Small intestine (tissue), 7 donors: Measurements from ENCODE around the gene SOHLH2. TPM values are rescaled to one million over a fixed set of nuclear protein-coding genes. Genes with fewer than 3 reads are reported as not detected.
A peak's percentile ranks its signal among the peaks of the same experiment; 100 is the strongest.

Experiments used
- DNase-seq, 2 donors: peaks; one replicate each; pipeline versions ENCODE4 v3.0.0 to v3.0.0-alpha.2; 2013
- FAIRE-seq: peaks from 2 replicates; lab custom pipeline; 2012; peaks lifted over from hg19 to GRCh38; lab: Jason Lieb, UNC
- H3K27ac ChIP-seq, 3 donors: one replicate each; pipeline ENCODE4 v1.5.1; 2013; ENCODE audit warnings: low read length in 2 of 3, mild to moderate bottlenecking in 2 of 3, control low read depth in 1 of 3, inconsistent platforms in 1 of 3, low read depth in 1 of 3, moderate library complexity in 1 of 3
- H3K27me3 ChIP-seq, 3 donors: one replicate each; pipeline ENCODE4 v1.6.1; 2013; ENCODE audit warnings: low read length in 3 of 3, inconsistent platforms in 1 of 3; ENCODE audit not compliant: control insufficient read depth in 3 of 3, insufficient read depth in 3 of 3
- H3K36me3 ChIP-seq, 3 donors: one replicate each; pipeline ENCODE4 v1.6.1; 2013; ENCODE audit warnings: low read length in 3 of 3, inconsistent platforms in 1 of 3, low read depth in 1 of 3, mild to moderate bottlenecking in 1 of 3, moderate library complexity in 1 of 3; ENCODE audit not compliant: control insufficient read depth in 3 of 3, insufficient read depth in 2 of 3
- H3K4me1 ChIP-seq, 3 donors: one replicate each; pipeline ENCODE4 v1.6.1; 2013; ENCODE audit warnings: low read length in 2 of 3, inconsistent platforms in 1 of 3, low read depth in 1 of 3, mild to moderate bottlenecking in 1 of 3, moderate library complexity in 1 of 3; ENCODE audit not compliant: control insufficient read depth in 3 of 3, insufficient read depth in 2 of 3
- H3K4me3 ChIP-seq, 3 donors: one replicate each; pipeline ENCODE4 v1.5.1; 2013; ENCODE audit warnings: low read length in 3 of 3, control low read depth in 1 of 3, inconsistent platforms in 1 of 3, low read depth in 1 of 3, mild to moderate bottlenecking in 1 of 3, moderate library complexity in 1 of 3
- H3K9me3 ChIP-seq, 2 donors: one replicate each; pipeline ENCODE4 v1.6.1; 2013; ENCODE audit warnings: low read depth in 1 of 2, low read length in 1 of 2; ENCODE audit not compliant: control insufficient read depth in 2 of 2, insufficient read depth in 1 of 2
- WGBS, 3 donors: extraction: QIAGEN DNeasy Blood & Tissue Kit; methylation state at CpG; one replicate each; pipeline ENCODE4 v1.1.7; 2013; 5-methylcytosine and 5-hydroxymethylcytosine counted together
- polyA plus RNA-seq, 4 donors: library from polyadenylated mRNA; stranded (reverse) in 3 of 4; unstranded in 1 of 4; fragments of 200-250 nt in 3 of 4; fragments of 120-200 nt in 1 of 4; gene quantifications; one replicate each; pipeline versions ENCODE4 v1.2.1 to v1.2.3, GENCODE V29; 2013
- donor health status: healthy with polysubstance abuse.
- donor health status: control.
- donor health status: control.
- donor health status: Bipolar disorder and iron deficiency.
- donor health status: healthy.

The SOHLH2 gene
- polyA plus RNA-seq, 4 donors, result 0.12 to 1.0 TPM; not detected in 2

- H3K4me3 ChIP-seq, result no peak overlapping the region
- DNase-seq (no peak), FAIRE-seq (no peak)
- H3K4me1 ChIP-seq, result no peaks in the 10 kb centered on the region
- H3K9me3 ChIP-seq, result no peaks in the 10 kb centered on the region
- no peaks in the 10 kb centered on the region for H3K36me3 ChIP-seq
- WGBS, 3 donors, result 65 to 75% (median 67%) methylated on average over 5 of the region's 5 CpGs
- peaks cover 0 to 24% (median 0%) of the 10 kb centered on the region in 3 donors for H3K27me3 ChIP-seq
- H3K27ac ChIP-seq, result no peak overlapping the region
Measured at GRCh38 chr13:36133950-36134626, 80.3 kb downstream of the SOHLH2 start.

- DNase-seq, result no peak
- no peaks in the 10 kb centered on the region for H3K9me3 ChIP-seq
- peaks cover 0 to 24% (median 0%) of the 10 kb centered on the region in 3 donors for H3K27me3 ChIP-seq
- no peaks in the 10 kb centered on the region for H3K4me1 ChIP-seq
- 80 to 92% (median 89%) methylated on average over 1 of the region's 1 CpG for WGBS, 3 donors
- H3K4me3 ChIP-seq, result no peak overlapping the region
- H3K27ac ChIP-seq, result no peak overlapping the region
- no peaks in the 10 kb centered on the region for H3K36me3 ChIP-seq
- FAIRE-seq, result no peak
Measured at GRCh38 chr13:36132376-36132775, 82.0 kb downstream of the SOHLH2 start.

- Histone ChIP-seq H3K4me3 (no peak overlapping the region), H3K27me3 (peaks cover 0 to 24% (median 0%) of the 10 kb centered on the region in 3 donors), H3K4me1 (no peaks in the 10 kb centered on the region), H3K27ac (no peak overlapping the region), H3K9me3 (no peaks in the 10 kb centered on the region), H3K36me3 (no peaks in the 10 kb centered on the region)
- no peak for DNase-seq
- FAIRE-seq, result no peak
- 63 to 82% (median 74%) methylated on average over 5 of the region's 5 CpGs for WGBS, 3 donors
Measured at GRCh38 chr13:36131931-36132297, 82.4 kb downstream of the SOHLH2 start.

- H3K36me3 ChIP-seq, result no peaks in the 10 kb centered on the region
- FAIRE-seq (no peak), DNase-seq (peak in 1 of 2 donors; percentile 21)
- no peaks in the 10 kb centered on the region for H3K4me1 ChIP-seq
- 6 to 21% (median 13%) methylated on average over 17 to 48 of the region's 48 CpGs for WGBS, 3 donors
- no peaks in the 10 kb centered on the region for H3K9me3 ChIP-seq
- H3K27ac ChIP-seq, result no peak within 1 kb of the TSS
- peak within 1 kb of the TSS in 2 of 3 donors; percentile 27 to 34 for H3K4me3 ChIP-seq
- peaks cover 0 to 24% (median 0%) of the 10 kb centered on the region in 3 donors for H3K27me3 ChIP-seq
Measured at GRCh38 chr13:36131222-36131930, 83.0 kb downstream of the SOHLH2 start, which contains the start of gene DCLK1. Gene DCLK1 (minus strand): TSS chr13:36131382.

- no peak for FAIRE-seq
- 2 to 5% (median 3%) methylated on average over 46 to 61 of the region's 61 CpGs for WGBS, 3 donors
- peaks cover 0 to 24% (median 0%) of the 10 kb centered on the region in 3 donors for H3K27me3 ChIP-seq
- peak overlapping the region in 2 of 3 donors; percentile 20 to 27 for H3K4me3 ChIP-seq
- DNase-seq, result no peak
- H3K27ac ChIP-seq, result no peak overlapping the region
- no peaks in the 10 kb centered on the region for H3K9me3 ChIP-seq
- H3K36me3 ChIP-seq, result no peaks in the 10 kb centered on the region
- no peaks in the 10 kb centered on the region for H3K4me1 ChIP-seq
Measured at GRCh38 chr13:36130552-36131221, 83.7 kb downstream of the SOHLH2 start.

GRCh38 chr13:36130193-36130551, 84.2 kb downstream of the SOHLH2 start:
- Histone ChIP-seq H3K4me3 (peak overlapping the region in 1 of 3 donors; percentile 20), H3K27me3 (peaks cover 0 to 24% (median 0%) of the 10 kb centered on the region in 3 donors), H3K27ac (no peak overlapping the region), H3K36me3 (no peaks in the 10 kb centered on the region), H3K9me3 (no peaks in the 10 kb centered on the region), H3K4me1 (no peaks in the 10 kb centered on the region)
- WGBS, 3 donors, result 15 to 24% (median 20%) methylated on average over 13 of the region's 13 CpGs
- FAIRE-seq (no peak), DNase-seq (no peak)

GRCh38 chr13:36129539-36129938, 84.8 kb downstream of the SOHLH2 start:
- no peaks in the 10 kb centered on the region for H3K36me3 ChIP-seq
- no peak for FAIRE-seq

GRCh38 chr13:36126491-36126890, 87.9 kb downstream of the SOHLH2 start:
- H3K9me3 ChIP-seq, result no peaks in the 10 kb centered on the region
- no peak overlapping the region for H3K27ac ChIP-seq
- no peaks in the 10 kb centered on the region for H3K36me3 ChIP-seq
- no peak for DNase-seq
- no peaks in the 10 kb centered on the region for H3K4me1 ChIP-seq
- FAIRE-seq, result no peak
- 72 to 78% (median 73%) methylated on average over 3 of the region's 3 CpGs for WGBS, 3 donors
- H3K27me3 ChIP-seq, result peaks cover 0 to 18% (median 0%) of the 10 kb centered on the region in 3 donors
- no peak overlapping the region for H3K4me3 ChIP-seq

More at GRCh38 chr13:36129539-36129938, 84.8 kb downstream of the SOHLH2 start:
- H3K4me1 ChIP-seq, result no peaks in the 10 kb centered on the region
- 79 to 88% (median 80%) methylated on average over 4 of the region's 4 CpGs for WGBS, 3 donors
- H3K9me3 ChIP-seq, result no peaks in the 10 kb centered on the region
- no peak overlapping the region for H3K27ac ChIP-seq
- no peak overlapping the region for H3K4me3 ChIP-seq
- DNase-seq, result no peak
- peaks cover 0 to 24% (median 0%) of the 10 kb centered on the region in 3 donors for H3K27me3 ChIP-seq
